Tibial nerve (tissue), 4 donors: ENCODE measurements around the gene PKHD1. TPM values are rescaled to one million over a fixed set of nuclear protein-coding genes. Genes with fewer than 3 reads are reported as not detected.

Experiments used
- DNase-seq, 2 donors: peaks; one replicate each; pipeline ENCODE4 v3.0.0-alpha.2; 2019; ENCODE audit warnings: low spot score in 2 of 2
- H3K27ac ChIP-seq, 4 donors: fragments of 200-600 bp; sonication (generic) in 3 of 4; one replicate each; pipeline ENCODE4 v1.5.1; 2017 to 2019; ENCODE audit warnings: mild to moderate bottlenecking in 1 of 4
- H3K27me3 ChIP-seq, 2 donors: fragments of 200-600 bp; sonication (generic) in 1 of 2; one replicate each; pipeline versions ENCODE4 v1.5.1 to v1.6.0; 2017 to 2019
- H3K36me3 ChIP-seq, 3 donors: fragments of 200-600 bp; sonication (generic); one replicate each; pipeline ENCODE4 v1.5.1; 2018 to 2019
- H3K4me1 ChIP-seq, 4 donors: fragments of 200-600 bp; sonication (generic) in 3 of 4; one replicate each; pipeline ENCODE4 v1.5.1; 2017 to 2019
- H3K4me3 ChIP-seq, 4 donors: fragments of 200-600 bp; sonication (generic) in 3 of 4; one replicate each; pipeline ENCODE4 v1.5.1; 2017 to 2019; ENCODE audit warnings: mild to moderate bottlenecking in 1 of 4, moderate library complexity in 1 of 4
- H3K9me3 ChIP-seq, 4 donors: fragments of 200-600 bp; sonication (generic) in 3 of 4; one replicate each; pipeline ENCODE4 v1.5.1; 2017 to 2019
- CTCF ChIP-seq, 5 experiments: fragments of 200-600 bp in 3 of 5; fragments of 450-650 bp in 2 of 5; sonication (generic) in 3 of 5; IDR thresholded peaks; one replicate each; pipeline ENCODE4 v1.5.1; 2016 to 2019; ENCODE audit warnings: antibody characterized with exemption in 5 of 5, mild to moderate bottlenecking in 3 of 5, moderate library complexity in 2 of 5
- EP300 ChIP-seq, 2 donors: sonication (generic); formaldehyde crosslinking; IDR thresholded peaks; one replicate each; pipeline ENCODE4 v1.6.1; 2017; ENCODE audit warnings: antibody characterized with exemption in 2 of 2, mild to moderate bottlenecking in 1 of 2
- POLR2A ChIP-seq, 2 donors: fragments of 450-650 bp; IDR thresholded peaks; one replicate each; pipeline ENCODE4 v1.6.1; 2017; ENCODE audit warnings: antibody characterized with exemption in 2 of 2, mild to moderate bottlenecking in 2 of 2, moderate library complexity in 2 of 2
- WGBS, 2 donors: methylation state at CpG; one replicate each; pipeline ENCODE4 v1.1.5; 2018; 5-methylcytosine and 5-hydroxymethylcytosine counted together
- total RNA-seq, 4 donors: library from RNA; depleted of rRNA; stranded (reverse); fragments of >200 nt; gene quantifications; one replicate each; pipeline ENCODE4 v1.1.0, GENCODE V29; 2016

PKHD1 gene
- total RNA-seq, 4 donors from 2014 or later: under 0.01 to 0.22 (median 0.20) TPM

DNA sequence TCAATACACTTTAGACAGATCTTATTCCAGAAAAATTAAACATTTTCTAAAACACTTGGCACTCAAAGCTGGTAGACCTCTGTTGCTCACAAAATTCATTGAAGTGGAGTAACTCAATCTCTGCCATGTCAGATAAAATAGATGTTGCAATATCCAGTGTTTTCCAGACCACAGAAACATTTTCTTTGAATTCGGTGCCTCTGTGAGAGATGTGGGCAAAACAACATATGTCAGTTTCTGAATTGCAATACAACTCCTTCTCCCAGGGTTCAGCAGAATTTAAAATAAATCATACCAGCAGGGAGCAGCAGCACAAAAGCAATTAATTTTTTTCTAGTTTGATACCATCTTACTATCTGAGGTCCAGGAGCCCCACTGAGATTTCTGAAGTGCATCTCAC lies 11.3 kb upstream of the PKHD1 start:
- no peak overlapping the region for H3K27ac ChIP-seq
- H3K4me3 ChIP-seq: no peak overlapping the region
- no peaks in the 10 kb centered on the region for H3K9me3 ChIP-seq
- H3K27me3 ChIP-seq: no peaks in the 10 kb centered on the region
- no peaks in the 10 kb centered on the region for H3K36me3 ChIP-seq
- H3K4me1 ChIP-seq: no peaks in the 10 kb centered on the region
- TF ChIP-seq EP300 (IDR thresholded peaks at IDR 0.05): no peak
- no peak for TF ChIP-seq CTCF (IDR thresholded peaks at IDR 0.05)
- TF ChIP-seq POLR2A (IDR thresholded peaks at IDR 0.05): no peak
- whole genome bisulfite sequencing, 2 donors: 50 to 62% methylated on average over 1 of the region's 1 CpG
- DNase-seq: no peak

GRCh38 chr6:52089758-52090348 lies 2.4 kb upstream of the PKHD1 start:
- Histone ChIP-seq H3K4me1 (no peaks in the 10 kb centered on the region), H3K4me3 (no peak overlapping the region), H3K9me3 (no peaks in the 10 kb centered on the region), H3K27me3 (no peaks in the 10 kb centered on the region), H3K36me3 (no peaks in the 10 kb centered on the region), H3K27ac (no peak overlapping the region)
- 57 to 65% methylated on average over 2 of the region's 2 CpGs for WGBS, 2 donors
- TF ChIP-seq EP300 (IDR thresholded peaks at IDR 0.05) (no peak), POLR2A (IDR thresholded peaks at IDR 0.05) (no peak), CTCF (IDR thresholded peaks at IDR 0.05) (no peak)
- no peak for DNase-seq

DNA sequence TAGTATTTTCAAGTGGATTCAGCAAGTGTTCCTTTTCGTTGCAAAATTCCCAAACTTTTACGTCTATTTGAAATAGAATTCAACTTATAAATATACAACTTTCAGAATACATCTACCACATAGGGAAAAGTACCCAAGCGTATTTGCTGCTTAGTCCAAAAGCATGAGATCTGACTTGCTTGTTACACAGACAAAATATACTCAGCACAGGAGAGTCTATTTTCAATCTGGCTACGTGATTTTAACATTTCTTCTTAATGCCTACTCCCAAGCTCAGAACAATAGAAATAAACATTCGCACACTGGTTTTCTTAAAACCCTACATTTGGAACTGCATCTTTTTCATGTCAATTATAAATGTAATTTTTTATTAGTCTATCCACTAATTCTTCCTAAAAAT lies 672 bp downstream of the PKHD1 start:
- H3K27ac ChIP-seq: no peak overlapping the region
- H3K36me3 ChIP-seq: no peaks in the 10 kb centered on the region
- TF ChIP-seq POLR2A (IDR thresholded peaks at IDR 0.05) (no peak), EP300 (IDR thresholded peaks at IDR 0.05) (no peak), CTCF (IDR thresholded peaks at IDR 0.05) (no peak)
- WGBS, 2 donors: 85 to 87% methylated on average over 5 of the region's 5 CpGs
- no peak overlapping the region for H3K4me3 ChIP-seq
- DNase-seq: no peak
- H3K9me3 ChIP-seq: no peaks in the 10 kb centered on the region
- H3K27me3 ChIP-seq: no peaks in the 10 kb centered on the region
- H3K4me1 ChIP-seq: no peaks in the 10 kb centered on the region

DNA sequence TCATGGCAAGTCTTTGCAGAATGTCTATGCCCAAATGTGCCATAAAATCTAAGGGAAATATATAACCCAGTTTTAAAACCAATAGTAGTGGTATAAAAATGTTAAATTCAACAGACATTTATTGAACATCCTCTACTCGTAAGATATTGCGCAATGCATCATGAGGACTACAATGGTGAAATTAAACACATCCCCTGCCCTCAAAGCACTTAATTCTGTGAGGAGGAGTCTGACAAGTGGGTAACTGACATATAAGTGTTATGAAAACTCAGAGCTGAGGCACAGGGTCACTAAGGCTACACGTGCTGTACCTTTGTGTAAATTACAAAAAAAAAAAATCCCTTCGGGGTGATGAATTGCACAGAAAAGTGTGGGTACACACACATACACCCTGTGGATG lies 6.2 kb downstream of the PKHD1 start:
- no peaks in the 10 kb centered on the region for H3K27me3 ChIP-seq
- no peak for DNase-seq
- TF ChIP-seq POLR2A (IDR thresholded peaks at IDR 0.05): no peak
- TF ChIP-seq CTCF (IDR thresholded peaks at IDR 0.05): no peak
- no peak for TF ChIP-seq EP300 (IDR thresholded peaks at IDR 0.05)
- no peak overlapping the region for H3K27ac ChIP-seq
- H3K4me3 ChIP-seq: no peak overlapping the region
- peaks cover 0 to 7% (median 0%) of the 10 kb centered on the region in 4 donors for H3K4me1 ChIP-seq
- WGBS, 2 donors: 88% methylated on average over 4 of the region's 4 CpGs
- H3K36me3 ChIP-seq: no peaks in the 10 kb centered on the region
- no peaks in the 10 kb centered on the region for H3K9me3 ChIP-seq

- 47 to 51% methylated on average over 8 of the region's 8 CpGs for WGBS, 2 donors
- H3K27ac ChIP-seq: no peak overlapping the region
- peaks cover 0 to 7% (median 0%) of the 10 kb centered on the region in 4 donors for H3K4me1 ChIP-seq
- no peak for TF ChIP-seq CTCF (IDR thresholded peaks at IDR 0.05)
- no peak for TF ChIP-seq EP300 (IDR thresholded peaks at IDR 0.05)
- no peak for TF ChIP-seq POLR2A (IDR thresholded peaks at IDR 0.05)
- no peaks in the 10 kb centered on the region for H3K9me3 ChIP-seq
- no peak overlapping the region for H3K4me3 ChIP-seq
- H3K27me3 ChIP-seq: no peaks in the 10 kb centered on the region
- DNase-seq: no peak
- no peaks in the 10 kb centered on the region for H3K36me3 ChIP-seq
Observed at GRCh38 chr6:52077961-52078625, 9.3 kb downstream of the PKHD1 start.
